Heart left ventricle (tissue), 16 donors: ENCODE results near the gene HOXD12. TPM values are rescaled to one million over a fixed set of nuclear protein-coding genes. Genes with fewer than 3 reads are reported as not detected.
A peak's percentile ranks its signal among the peaks of the same experiment; 100 is the strongest.

Experiments
- ATAC-seq, 4 donors: fragments of 200-7000 bp; cut with Tn5 transposase; one replicate each; pipeline ENCODE4 v1.9.1; 2020 to 2022; ENCODE audit warnings: moderate library complexity in 4 of 4, mild to moderate bottlenecking in 3 of 4, moderate number of reproducible peaks in 1 of 4
- DNase-seq, 5 donors: peaks; one replicate each; pipeline ENCODE4 v3.0.0-alpha.2; 2020
- H3K27ac ChIP-seq, 12 donors: fragments of 200-600 bp; sonication (generic) in 4 of 12; one replicate each; pipeline versions ENCODE4 v1.5.0 to v1.8.0; 2016 to 2022; ENCODE audit warnings: mild to moderate bottlenecking in 2 of 12
- H3K27me3 ChIP-seq, 9 donors: fragments of 200-600 bp; sonication (generic) in 2 of 9; one replicate each; pipeline versions ENCODE4 v1.5.1 to v1.8.0; 2016 to 2022; ENCODE audit warnings: mild to moderate bottlenecking in 3 of 9
- H3K36me3 ChIP-seq, 9 donors: fragments of 200-600 bp; sonication (generic) in 2 of 9; one replicate each; pipeline versions ENCODE4 v1.5.0 to v1.8.0; 2018 to 2022; ENCODE audit warnings: mild to moderate bottlenecking in 2 of 9
- H3K4me1 ChIP-seq, 12 donors: fragments of 200-600 bp; sonication (generic) in 4 of 12; one replicate each; pipeline versions ENCODE4 v1.5.0 to v1.8.0; 2016 to 2022; ENCODE audit warnings: mild to moderate bottlenecking in 3 of 12
- H3K4me3 ChIP-seq, 12 donors: fragments of 200-600 bp; sonication (generic) in 4 of 12; one replicate each; pipeline versions ENCODE4 v1.5.0 to v1.8.0; 2017 to 2022; ENCODE audit warnings: mild to moderate bottlenecking in 9 of 12, moderate library complexity in 4 of 12
- H3K9me3 ChIP-seq, 12 donors: fragments of 200-600 bp; sonication (generic) in 4 of 12; one replicate each; pipeline versions ENCODE4 v1.5.0 to v1.8.0; 2016 to 2022; ENCODE audit warnings: mild to moderate bottlenecking in 1 of 12
- CTCF ChIP-seq, 12 donors: fragments of 200-600 bp; sonication (generic) in 4 of 12; IDR thresholded peaks; one replicate each; pipeline versions ENCODE4 v1.5.0 to v1.8.0; 2018 to 2022; ENCODE audit warnings: antibody characterized with exemption in 12 of 12, mild to moderate bottlenecking in 5 of 12
- POLR2A ChIP-seq, 2 donors: fragments of 450-650 bp; IDR thresholded peaks; one replicate each; pipeline ENCODE4 v1.6.1; 2017; ENCODE audit warnings: antibody characterized with exemption in 2 of 2, mild to moderate bottlenecking in 2 of 2, moderate library complexity in 2 of 2
- WGBS, 4 donors: extraction: QIAGEN DNeasy Blood & Tissue Kit in 2 of 4; methylation state at CpG; one replicate each; pipeline versions ENCODE4 v1.1.5 to v1.1.7; 2013 to 2018; 5-methylcytosine and 5-hydroxymethylcytosine counted together
- intact Hi-C, 10 donors: fragments of 100-400 bp; cut with DNase I; formaldehyde crosslinking; loops; one replicate each; pipeline versions ENCODE4 v1.11.1 to v1.14.2; 2022
- polyA plus RNA-seq, 2 donors: library from polyadenylated mRNA; stranded (reverse); fragments of 200-250 nt; gene quantifications; one replicate each; pipeline ENCODE4 v1.2.3, GENCODE V29; 2013
- total RNA-seq, 9 donors: library from RNA; depleted of rRNA in 2 of 9; stranded (reverse); fragments of >200 nt in 2 of 9; fragmentation: NEBNext Ultra II Directional in 3 of 9; extraction: Animal tissue kit (Norgen Biotek cat#: 25700) in 3 of 9; gene quantifications; one replicate each; pipeline versions ENCODE4 v1.1.0 to v1.2.4, GENCODE V29; 2016 to 2023
- donor health status: ischemic (EF 13 %, LVEDD 7.1; RV severe dilation, severe dysfunction).
- donor health status: healthy with polysubstance abuse.
- donor health status: DM: no; HTN: yes; CAD: no.
- donor health status: DM: no; HTN: no; CAD: no.
- donor health status: ischemic (EF 25% LVEDD 6.9; RV normal size, moderate dysfunction).
- donor health status: ischemic (EF 25% LVEDD 5.7; RV mildly dilated, moderate dysfunction).
- donor health status: healthy.
- donor health status: DM: yes; HTN: yes; CAD: no.
- donor health status: ischemic (EF 35%, LVEDD 5.7; RV mildly dilated, moderate dysfunction).
- donor health status: nonischemic (EF 11% LVEDD 7.7; RV severe dilation, severe dysfunction).
- donor health status: DM: yes; HTN: yes; CAD: no.
- donor health status: PGD.
- donor health status: ischemic (EF 29% LVEDD 5.4; RV normal size, mild dysfunction).
- donor health status: nonischemic (EF 23%, LVEDD 6.1; RV moderate dilation, normal function).

HOXD12 gene
- total and polyA plus RNA-seq, 11 donors, result not detected

GRCh38 chr2:176117162-176117822 lies 17.7 kb downstream of the HOXD12 start:
- DNase-seq (no peak), ATAC-seq (no peak)
- H3K4me3 ChIP-seq, result peak overlapping the region in 1 of 12 donors; percentile 5
- peaks cover 94 to 100% (median 99%) of the 10 kb centered on the region in 9 donors for H3K27me3 ChIP-seq
- TF ChIP-seq CTCF (IDR thresholded peaks at IDR 0.05) (no peak), POLR2A (IDR thresholded peaks at IDR 0.05) (no peak)
- H3K27ac ChIP-seq, result no peak overlapping the region
- no peaks in the 10 kb centered on the region for H3K9me3 ChIP-seq
- no peaks in the 10 kb centered on the region for H3K36me3 ChIP-seq
- intact Hi-C loops, result no loop called here
- 14 to 25% (median 16%) methylated on average over 34 to 40 of the region's 40 CpGs for WGBS, 4 donors
- H3K4me1 ChIP-seq, result peaks cover 0 to 21% (median 2%) of the 10 kb centered on the region in 12 donors

- H3K4me3 ChIP-seq, result no peak overlapping the region
- H3K36me3 ChIP-seq, result no peaks in the 10 kb centered on the region
- WGBS, 4 donors, result 6 to 12% (median 9%) methylated on average over 11 of the region's 11 CpGs
- ATAC-seq (no peak), DNase-seq (no peak)
- H3K4me1 ChIP-seq, result peaks cover 0 to 27% (median 8%) of the 10 kb centered on the region in 12 donors
- TF ChIP-seq POLR2A (IDR thresholded peaks at IDR 0.05), result no peak
- TF ChIP-seq CTCF (IDR thresholded peaks at IDR 0.05), result no peak
- intact Hi-C loops, result no loop called here
- H3K27me3 ChIP-seq, result peaks cover 95 to 100% (median 99%) of the 10 kb centered on the region in 9 donors
- no peaks in the 10 kb centered on the region for H3K9me3 ChIP-seq
- H3K27ac ChIP-seq, result no peak overlapping the region
These were observed 18.3 kb downstream of the HOXD12 start for GRCh38 chr2:176117823-176118371.

- intact Hi-C loops, result no loop called here
- 9 to 14% (median 12%) methylated on average over 24 of the region's 24 CpGs for WGBS, 4 donors
- H3K4me3 ChIP-seq, result no peak overlapping the region
These were observed 19.2 kb downstream of the HOXD12 start for GRCh38 chr2:176118601-176119339.

More at GRCh38 chr2:176118601-176119339, 19.2 kb downstream of the HOXD12 start:
- no peak for DNase-seq
- peaks cover 94 to 100% (median 99%) of the 10 kb centered on the region in 9 donors for H3K27me3 ChIP-seq
- ATAC-seq, result no peak
- H3K4me1 ChIP-seq, result peaks cover 0 to 34% (median 13%) of the 10 kb centered on the region in 12 donors
- no peak overlapping the region for H3K27ac ChIP-seq
- TF ChIP-seq CTCF (IDR thresholded peaks at IDR 0.05) (peak in 8 of 12 donors; percentile 6 to 27 (median 20)), POLR2A (IDR thresholded peaks at IDR 0.05) (no peak)
- H3K9me3 ChIP-seq, result no peaks in the 10 kb centered on the region
- H3K36me3 ChIP-seq, result no peaks in the 10 kb centered on the region
